ENCODE results near the gene RPRML. TPM values are rescaled to one million over a fixed set of nuclear protein-coding genes. Genes with fewer than 3 reads are reported as not detected.
A peak's percentile ranks its signal among the peaks of the same experiment; 100 is the strongest.

RPRML gene
- total RNA-seq, 1 donor from 2014 or later = not detected

DNA sequence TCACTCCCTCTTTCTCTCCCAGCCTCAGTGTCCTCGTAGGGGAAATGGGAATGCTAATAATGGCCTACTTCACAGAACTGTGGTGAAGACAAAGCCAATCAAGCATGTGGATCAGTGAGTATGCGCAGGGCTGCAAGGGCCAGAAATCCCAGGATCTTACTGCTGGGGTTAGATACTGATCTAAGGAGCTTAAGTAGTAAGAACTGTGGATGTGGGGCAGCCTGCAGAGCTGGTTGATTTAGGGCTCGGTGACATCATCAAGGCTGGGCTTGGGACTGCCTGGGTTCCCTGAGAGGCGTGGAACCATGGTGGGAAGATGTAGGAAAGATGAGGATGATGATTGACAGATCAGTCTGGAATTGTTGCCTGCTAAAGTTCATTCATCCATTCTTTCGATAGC lies 30.5 kb downstream of the RPRML start:
- no peaks in the 10 kb centered on the region for H3F3A ChIP-seq (ENCODE audit: low read depth)
- H3K4me1 ChIP-seq = peaks cover 10% of the 10 kb centered on the region
- H4K20me1 ChIP-seq (ENCODE audit: low read depth) = peaks cover 21% of the 10 kb centered on the region
- no peaks in the 10 kb centered on the region for H3K36me3 ChIP-seq
- no peak for DNase-seq (ENCODE audit: low spot score)
- H3K4me3 Mint-ChIP-seq = no peak overlapping the region
- H3K27ac ChIP-seq = no peak overlapping the region
- H3K27me3 ChIP-seq = no peaks in the 10 kb centered on the region
- H3K4me3 ChIP-seq = no peak overlapping the region
- no peak for TF ChIP-seq EZH2 (IDR thresholded peaks at IDR 0.05)
- no peak for TF ChIP-seq EZH2phosphoT487 (IDR thresholded peaks at IDR 0.05)
- TF ChIP-seq, protein P1, sequence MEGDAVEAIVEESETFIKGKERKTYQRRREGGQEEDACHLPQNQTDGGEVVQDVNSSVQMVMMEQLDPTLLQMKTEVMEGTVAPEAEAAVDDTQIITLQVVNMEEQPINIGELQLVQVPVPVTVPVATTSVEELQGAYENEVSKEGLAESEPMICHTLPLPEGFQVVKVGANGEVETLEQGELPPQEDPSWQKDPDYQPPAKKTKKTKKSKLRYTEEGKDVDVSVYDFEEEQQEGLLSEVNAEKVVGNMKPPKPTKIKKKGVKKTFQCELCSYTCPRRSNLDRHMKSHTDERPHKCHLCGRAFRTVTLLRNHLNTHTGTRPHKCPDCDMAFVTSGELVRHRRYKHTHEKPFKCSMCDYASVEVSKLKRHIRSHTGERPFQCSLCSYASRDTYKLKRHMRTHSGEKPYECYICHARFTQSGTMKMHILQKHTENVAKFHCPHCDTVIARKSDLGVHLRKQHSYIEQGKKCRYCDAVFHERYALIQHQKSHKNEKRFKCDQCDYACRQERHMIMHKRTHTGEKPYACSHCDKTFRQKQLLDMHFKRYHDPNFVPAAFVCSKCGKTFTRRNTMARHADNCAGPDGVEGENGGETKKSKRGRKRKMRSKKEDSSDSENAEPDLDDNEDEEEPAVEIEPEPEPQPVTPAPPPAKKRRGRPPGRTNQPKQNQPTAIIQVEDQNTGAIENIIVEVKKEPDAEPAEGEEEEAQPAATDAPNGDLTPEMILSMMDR (IDR thresholded peaks at IDR 0.05) = no peak
- H3K9ac ChIP-seq = no peak overlapping the region
- peaks cover 47% of the 10 kb centered on the region for H3K4me1 Mint-ChIP-seq
- no peaks in the 10 kb centered on the region for H3K9me3 Mint-ChIP-seq
- H3K9me3 ChIP-seq (ENCODE audit: low read depth) = no peaks in the 10 kb centered on the region
- no peak overlapping the region for H2AFZ ChIP-seq (replicated peaks)
- no peaks in the 10 kb centered on the region for H3K36me3 Mint-ChIP-seq
- H3K27me3 Mint-ChIP-seq (ENCODE audit: insufficient read depth, low read depth) = peaks cover 8% of the 10 kb centered on the region
- no peak overlapping the region for H3K4me2 ChIP-seq
- no peaks in the 10 kb centered on the region for H3K79me2 ChIP-seq (ENCODE audit: low read depth)
- H3K27ac Mint-ChIP-seq = no peak overlapping the region

DNA sequence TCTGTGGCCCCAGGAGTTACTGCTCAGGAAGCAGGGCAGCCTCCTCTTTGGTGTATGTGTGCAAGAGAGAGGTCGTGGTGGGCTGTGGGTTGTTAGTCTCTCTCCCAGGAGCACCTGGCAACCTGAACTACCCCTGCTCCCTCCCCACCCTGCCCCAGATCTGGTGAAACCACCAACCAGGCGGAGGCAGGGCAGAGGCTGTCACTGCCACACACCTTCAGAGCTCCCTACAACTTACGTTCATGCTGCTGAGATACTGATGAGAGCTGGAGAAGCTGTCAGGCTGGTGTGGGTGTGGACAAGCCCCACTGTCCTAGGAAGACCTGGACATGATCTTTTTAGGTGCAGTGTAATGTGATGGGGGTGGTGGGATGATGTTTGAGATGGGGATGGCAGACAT lies 31.8 kb downstream of the RPRML start:
- Histone ChIP-seq H3K9me3 (ENCODE audit: low read depth) (no peaks in the 10 kb centered on the region), H3F3A (ENCODE audit: low read depth) (peaks cover 5% of the 10 kb centered on the region), H3K4me1 (peaks cover 14% of the 10 kb centered on the region), H3K79me2 (ENCODE audit: low read depth) (no peaks in the 10 kb centered on the region), H3K4me3 (no peak overlapping the region), H4K20me1 (ENCODE audit: low read depth) (peaks cover 23% of the 10 kb centered on the region), H3K36me3 (no peaks in the 10 kb centered on the region), H2AFZ (replicated peaks) (no peak overlapping the region), H3K27me3 (no peaks in the 10 kb centered on the region), H3K27ac (no peak overlapping the region), H3K9ac (no peak overlapping the region), H3K4me2 (no peak overlapping the region)
- peaks cover 51% of the 10 kb centered on the region for H3K4me1 Mint-ChIP-seq
- H3K4me3 Mint-ChIP-seq = peak overlapping the region; percentile 50
- TF ChIP-seq EZH2phosphoT487 (IDR thresholded peaks at IDR 0.05) (no peak), EZH2 (IDR thresholded peaks at IDR 0.05) (no peak)
- TF ChIP-seq, protein P1 (IDR thresholded peaks at IDR 0.05) = no peak
- H3K27ac Mint-ChIP-seq = no peak overlapping the region
- peaks cover 8% of the 10 kb centered on the region for H3K27me3 Mint-ChIP-seq (ENCODE audit: insufficient read depth, low read depth)
- DNase-seq (ENCODE audit: low spot score) = no peak
- H3K36me3 Mint-ChIP-seq = no peaks in the 10 kb centered on the region
- no peaks in the 10 kb centered on the region for H3K9me3 Mint-ChIP-seq

DNA sequence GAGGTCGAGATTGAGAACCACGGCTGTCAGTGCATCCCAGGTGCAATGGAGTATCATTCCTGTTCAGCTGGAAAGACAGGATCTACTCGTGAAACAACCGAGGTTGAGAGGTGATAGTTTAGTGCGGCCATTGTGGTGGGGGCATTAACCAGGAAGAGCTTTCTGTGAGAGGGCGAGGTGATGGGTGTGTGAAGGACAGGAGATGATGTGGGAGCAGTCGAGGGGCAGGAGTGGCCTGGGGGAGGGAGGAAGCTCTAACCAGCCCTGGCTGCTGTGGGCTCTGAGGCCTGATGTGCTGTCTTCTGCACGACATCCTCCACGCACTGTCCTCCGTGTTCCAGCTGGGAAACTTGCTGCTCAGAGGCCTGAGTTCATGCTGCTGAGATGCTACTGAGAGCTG lies 34.1 kb downstream of the RPRML start:
- Mint-ChIP-seq H3K4me3 (peak overlapping the region; percentile 13), H3K9me3 (no peaks in the 10 kb centered on the region)
- peaks cover 9% of the 10 kb centered on the region for H3F3A ChIP-seq (ENCODE audit: low read depth)

More for the DNA sequence above, 34.1 kb downstream of the RPRML start:
- Histone ChIP-seq H3K9me3 (ENCODE audit: low read depth) (no peaks in the 10 kb centered on the region), H3K27ac (no peak overlapping the region), H3K9ac (no peak overlapping the region), H4K20me1 (ENCODE audit: low read depth) (peaks cover 25% of the 10 kb centered on the region), H3K79me2 (ENCODE audit: low read depth) (no peaks in the 10 kb centered on the region), H3K4me2 (no peak overlapping the region), H3K36me3 (no peaks in the 10 kb centered on the region), H3K4me1 (peaks cover 8% of the 10 kb centered on the region), H3K27me3 (no peaks in the 10 kb centered on the region), H3K4me3 (no peak overlapping the region), H2AFZ (replicated peaks) (no peak overlapping the region)
- peaks cover 39% of the 10 kb centered on the region for H3K4me1 Mint-ChIP-seq
- H3K36me3 Mint-ChIP-seq = peaks cover 4% of the 10 kb centered on the region
- H3K27ac Mint-ChIP-seq = peak overlapping the region; percentile 36
- TF ChIP-seq EZH2 (IDR thresholded peaks at IDR 0.05) (no peak), EZH2phosphoT487 (IDR thresholded peaks at IDR 0.05) (no peak)
- TF ChIP-seq, protein P1 (IDR thresholded peaks at IDR 0.05) = no peak
- peaks cover 5% of the 10 kb centered on the region for H3K27me3 Mint-ChIP-seq (ENCODE audit: insufficient read depth, low read depth)
- DNase-seq (ENCODE audit: low spot score) = no peak

All from neural progenitor cell (in vitro differentiated cells).